ENCODE data around the gene KIAA0513.
A peak's percentile ranks its signal among the peaks of the same experiment; 100 is the strongest.
"Not testable (repeated sequence)": the region's sequence is repeated elsewhere in the genome, so short reads cannot be mapped to it uniquely, and the experiment has no call there.

KIAA0513 gene

GRCh38 chr16:85051683-85052082 is 24.1 kb downstream of the KIAA0513 start:
- DNase-seq, result no peak

DNA sequence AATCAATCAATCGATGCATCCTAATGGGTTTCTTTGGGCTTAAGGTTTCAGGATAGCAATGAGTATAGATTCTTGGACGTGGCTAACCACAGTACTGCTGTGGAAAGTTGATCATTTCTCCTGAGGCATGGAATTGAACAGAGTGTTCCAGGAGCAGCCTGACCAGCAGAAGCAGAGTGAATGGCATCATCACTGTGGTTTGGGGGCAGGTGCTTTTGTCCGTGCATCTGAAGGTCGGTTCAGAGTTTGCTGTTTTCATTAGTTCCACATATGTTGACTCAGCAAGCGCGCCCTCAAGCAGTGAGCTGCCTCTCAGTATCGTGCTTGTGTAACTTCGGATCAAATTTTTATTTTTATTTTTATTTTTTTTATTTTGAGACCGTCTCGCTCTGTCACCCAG is 24.9 kb downstream of the KIAA0513 start:
- DNase-seq, result no peak

GRCh38 chr16:85054321-85054720 is 26.7 kb downstream of the KIAA0513 start:
- DNase-seq, result not testable (repeated sequence)

DNA sequence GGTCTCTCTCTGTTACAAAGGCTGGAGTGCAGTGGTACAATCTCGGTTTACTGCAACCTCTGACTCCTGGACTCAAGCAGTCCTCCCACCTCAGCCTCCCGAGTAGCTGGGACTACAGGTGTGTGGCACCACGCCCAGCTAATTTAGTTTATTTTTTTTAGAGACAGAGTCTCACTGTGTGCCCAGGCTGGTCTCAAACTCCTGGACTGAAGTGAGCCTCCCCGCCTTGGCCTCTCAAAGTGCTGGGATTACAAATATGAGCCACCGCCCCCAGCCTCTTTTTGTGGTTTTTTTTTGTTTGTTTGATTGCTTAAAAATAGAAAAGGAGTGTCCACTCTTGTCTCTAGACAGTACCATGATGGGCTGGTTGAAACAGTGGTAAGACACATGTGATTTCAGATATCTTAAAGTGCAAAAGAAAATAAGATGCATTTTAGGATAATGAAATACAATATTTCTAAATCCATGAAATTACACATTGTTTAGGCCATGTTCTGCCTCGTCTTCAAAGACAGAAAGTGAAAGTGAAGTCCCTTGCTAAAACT is 27.4 kb downstream of the KIAA0513 start:
- DNase-seq, result no peak

DNA sequence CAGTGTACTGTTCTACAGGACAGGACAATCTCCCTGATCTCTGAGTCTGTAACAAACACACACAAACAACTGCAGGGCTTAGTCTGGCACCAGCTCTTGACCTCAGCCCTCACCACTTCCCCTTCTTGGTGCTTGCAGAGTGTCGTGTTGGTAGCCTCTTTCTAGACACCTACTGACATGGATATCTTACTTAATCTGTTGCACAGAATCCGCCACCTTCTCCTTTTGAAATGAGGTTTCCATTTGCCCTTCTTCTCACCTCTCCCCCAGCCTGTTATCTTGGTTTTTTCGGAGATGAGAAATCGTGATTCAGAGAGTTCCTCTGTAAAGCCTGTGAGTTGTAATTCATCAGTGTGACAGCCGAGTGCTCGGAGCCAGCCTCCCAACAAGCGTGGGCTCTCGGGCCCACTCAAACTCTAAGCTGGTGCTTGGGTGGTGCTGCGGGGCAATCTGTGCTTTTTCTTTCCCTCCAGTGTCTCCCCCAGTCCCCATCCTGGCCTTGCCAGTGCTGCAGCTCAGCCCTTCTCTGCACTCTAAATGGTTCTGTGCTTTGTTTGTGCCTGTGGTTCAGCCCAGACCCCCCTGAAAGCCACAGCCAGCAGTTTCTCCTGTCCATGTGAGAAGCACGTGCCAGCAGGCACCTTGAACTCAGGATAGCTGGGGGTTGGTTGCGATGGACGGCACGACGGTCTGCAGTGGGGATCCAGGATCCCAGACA is 28.1 kb downstream of the KIAA0513 start:
- peak; percentile 95 for DNase-seq

GRCh38 chr16:85056211-85056748 is 28.7 kb downstream of the KIAA0513 start:
- no peak for DNase-seq

- no peak for DNase-seq
Measured at GRCh38 chr16:85057212-85057889, 29.8 kb downstream of the KIAA0513 start.

DNA sequence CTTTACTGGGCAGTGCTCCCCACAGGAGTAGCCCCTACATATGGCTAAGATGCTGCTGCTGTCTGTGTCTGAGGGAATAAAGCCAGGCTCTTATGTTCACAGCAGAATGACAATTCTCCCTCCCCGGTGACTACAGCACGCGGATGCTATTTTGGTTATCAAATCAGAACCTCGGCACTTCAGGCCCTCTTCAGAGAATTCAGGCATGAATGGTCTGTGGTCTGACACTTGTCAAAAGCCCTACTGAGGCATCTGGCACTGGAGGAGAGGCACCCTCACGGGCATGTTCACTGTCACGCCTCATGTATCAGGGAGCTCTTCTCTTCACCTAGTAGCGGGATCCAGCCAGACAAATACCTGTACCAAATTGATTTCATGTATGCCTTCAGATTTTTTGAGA is 30.4 kb downstream of the KIAA0513 start:
- DNase-seq, result no peak

DNA sequence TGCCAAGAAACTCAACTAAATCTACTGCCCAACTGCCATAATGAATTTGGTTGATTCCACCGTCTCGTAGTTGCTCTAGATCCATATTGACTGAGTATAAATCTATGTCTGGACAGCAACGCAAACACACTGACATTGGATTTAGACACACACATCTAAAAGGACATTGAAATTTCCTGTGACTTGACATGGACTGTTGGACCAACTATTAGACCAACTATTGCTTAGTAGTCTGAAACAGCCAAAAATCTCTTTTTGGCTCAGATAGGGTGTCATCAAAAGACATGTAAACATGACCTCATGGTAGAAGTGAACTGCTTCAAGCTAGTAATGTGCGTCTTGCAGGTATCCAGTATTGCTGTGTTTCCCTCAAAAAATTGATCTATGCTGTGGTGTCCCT is 31.3 kb downstream of the KIAA0513 start:
- no peak for DNase-seq

- DNase-seq, result no peak
Measured at GRCh38 chr16:85061566-85061965, 34.0 kb downstream of the KIAA0513 start.

GRCh38 chr16:85062323-85062722 is 34.7 kb downstream of the KIAA0513 start:
- no peak for DNase-seq

DNA sequence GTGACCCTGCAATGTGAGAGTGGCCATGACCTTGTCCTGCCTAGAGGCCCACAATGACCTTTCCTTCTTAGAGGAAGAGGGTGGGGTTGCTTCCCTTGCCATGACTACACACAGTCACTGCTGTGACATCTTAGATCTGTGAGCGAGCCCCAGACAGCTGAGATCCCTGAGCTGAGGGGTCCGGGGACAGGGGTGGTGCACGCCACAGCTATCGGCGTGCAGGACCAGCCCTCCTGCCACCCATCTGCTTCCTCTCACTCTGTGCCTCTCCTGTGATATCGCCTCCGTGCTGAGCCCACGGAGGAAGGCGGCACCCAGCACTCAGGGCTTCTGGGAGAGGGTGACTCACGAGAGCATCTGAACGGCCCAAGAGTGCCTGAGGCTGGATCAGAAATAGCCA is 35.2 kb downstream of the KIAA0513 start:
- DNase-seq, result no peak

DNA sequence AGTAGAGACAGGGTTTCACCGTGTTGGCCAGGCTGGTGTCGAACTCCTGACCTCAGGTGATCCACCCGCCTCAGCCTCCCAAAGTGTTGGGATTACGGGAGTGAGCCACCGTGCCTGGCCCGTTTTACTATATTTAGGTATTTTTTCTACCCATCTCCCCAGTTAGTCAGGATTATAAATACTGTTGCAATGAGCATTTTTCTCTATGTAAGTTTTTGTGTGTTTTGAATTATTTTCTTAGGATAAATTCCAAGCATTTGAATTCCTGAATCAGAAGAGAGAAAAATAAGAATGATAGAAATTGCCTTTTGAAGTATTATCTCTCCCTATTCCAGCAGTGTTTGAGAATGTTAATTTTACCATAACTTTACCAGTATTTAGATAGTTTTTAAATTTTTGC is 36.6 kb downstream of the KIAA0513 start:
- no peak for DNase-seq

GRCh38 chr16:85065099-85065498 is 37.5 kb downstream of the KIAA0513 start:
- DNase-seq, result no peak

- no peak for DNase-seq
Measured at GRCh38 chr16:85066346-85066885, 38.8 kb downstream of the KIAA0513 start.

GRCh38 chr16:85067024-85067423 is 39.4 kb downstream of the KIAA0513 start:
- DNase-seq, result no peak

DNA sequence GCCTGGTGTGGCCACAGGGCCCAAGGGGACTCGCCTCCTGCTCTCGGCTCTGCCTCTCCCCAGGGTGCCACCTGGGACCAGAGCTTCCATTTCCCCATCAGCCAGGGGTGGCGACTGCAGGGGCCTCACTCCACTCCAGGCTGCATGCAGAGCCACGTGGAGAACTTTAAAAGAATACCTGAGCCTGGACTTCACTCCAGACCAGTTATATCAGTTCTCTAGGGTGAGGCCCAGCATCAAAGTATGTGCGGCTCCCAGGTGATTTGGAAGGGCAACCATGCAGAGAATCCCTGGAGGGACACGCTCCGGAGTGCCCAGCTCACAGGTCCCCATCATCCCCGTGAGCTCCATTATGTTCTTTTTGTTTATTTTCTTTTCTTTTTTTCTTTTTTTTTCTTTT is 39.8 kb downstream of the KIAA0513 start:
- no peak for DNase-seq

DNA sequence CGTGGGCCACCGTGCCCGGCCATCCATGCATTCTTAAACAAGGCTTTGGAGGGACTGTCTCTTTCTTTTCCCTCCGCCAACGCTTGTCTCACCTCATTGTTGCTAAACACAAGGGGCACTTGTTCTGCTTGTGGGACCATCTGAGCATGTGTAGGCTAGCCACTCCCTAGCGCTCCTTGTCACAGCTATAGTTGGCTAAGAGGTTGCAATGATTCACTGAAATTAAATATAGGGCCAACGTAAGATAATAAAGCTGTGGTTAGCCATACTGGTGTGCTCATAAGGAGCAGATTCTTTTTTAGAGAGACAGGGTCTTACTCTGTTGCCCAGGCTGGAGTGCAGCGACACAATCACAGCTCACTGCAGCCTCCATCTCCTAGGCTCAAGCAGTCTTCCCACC is 41.2 kb downstream of the KIAA0513 start:
- DNase-seq, result no peak

DNA sequence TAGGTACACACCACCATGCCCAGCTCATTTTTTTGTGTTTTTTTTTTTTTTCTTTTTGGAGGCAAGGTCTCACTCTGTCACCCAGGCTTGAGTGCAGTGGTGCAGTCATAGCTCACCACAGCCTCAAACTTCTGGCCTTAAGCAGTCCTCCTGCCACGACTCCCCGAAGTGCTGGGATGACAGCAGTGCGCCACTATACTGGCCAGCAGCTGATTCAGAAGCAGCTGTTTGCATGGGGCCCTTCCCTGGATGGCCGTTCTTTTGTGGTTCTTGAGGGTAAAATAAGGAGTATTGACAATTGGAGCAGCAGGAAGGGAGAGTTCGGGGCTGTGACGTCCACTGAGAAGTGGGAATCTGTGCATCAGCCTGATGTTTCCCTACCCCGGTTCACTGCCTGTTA is 41.6 kb downstream of the KIAA0513 start:
- DNase-seq, result no peak

DNA sequence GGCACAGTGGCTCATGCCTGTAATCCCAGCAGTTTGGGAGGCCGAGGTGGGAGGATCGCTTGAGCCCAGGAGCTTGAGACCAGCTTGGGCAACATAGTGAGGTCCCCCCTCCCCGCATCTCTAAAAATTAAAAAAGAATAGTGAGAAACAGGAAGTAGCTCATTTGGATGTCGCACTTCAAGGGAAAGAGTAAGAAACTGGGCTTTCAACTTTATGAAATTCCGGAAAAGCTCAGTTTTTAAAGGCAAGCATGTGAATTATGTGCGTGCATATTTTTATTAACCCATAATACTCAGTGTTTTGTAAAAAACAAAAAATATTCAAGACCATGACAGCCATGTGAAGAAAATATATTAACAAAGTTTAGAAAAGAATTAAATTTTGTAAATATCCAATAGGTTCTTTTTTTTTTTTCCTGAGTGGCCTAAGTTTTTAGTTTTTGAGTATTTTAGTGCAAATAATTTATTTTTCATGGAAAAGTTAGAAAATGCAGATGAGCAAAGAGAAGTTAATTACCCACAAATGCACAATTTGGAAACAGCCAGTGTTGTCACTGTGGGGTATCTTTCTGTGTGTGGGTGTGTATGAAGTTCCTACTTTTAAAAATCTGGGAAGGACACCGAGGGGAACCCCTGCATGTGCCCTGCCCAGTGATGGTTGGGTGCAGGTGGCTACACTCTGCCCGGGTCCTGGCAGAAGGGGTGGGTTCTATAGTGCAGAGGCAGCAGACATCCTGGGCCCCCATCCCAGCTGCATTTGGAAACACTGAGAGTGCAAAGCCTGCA is 44.7 kb downstream of the KIAA0513 start:
- DNase-seq, result no peak

- no peak for DNase-seq
Measured at GRCh38 chr16:85072947-85073346, 45.4 kb downstream of the KIAA0513 start.

DNA sequence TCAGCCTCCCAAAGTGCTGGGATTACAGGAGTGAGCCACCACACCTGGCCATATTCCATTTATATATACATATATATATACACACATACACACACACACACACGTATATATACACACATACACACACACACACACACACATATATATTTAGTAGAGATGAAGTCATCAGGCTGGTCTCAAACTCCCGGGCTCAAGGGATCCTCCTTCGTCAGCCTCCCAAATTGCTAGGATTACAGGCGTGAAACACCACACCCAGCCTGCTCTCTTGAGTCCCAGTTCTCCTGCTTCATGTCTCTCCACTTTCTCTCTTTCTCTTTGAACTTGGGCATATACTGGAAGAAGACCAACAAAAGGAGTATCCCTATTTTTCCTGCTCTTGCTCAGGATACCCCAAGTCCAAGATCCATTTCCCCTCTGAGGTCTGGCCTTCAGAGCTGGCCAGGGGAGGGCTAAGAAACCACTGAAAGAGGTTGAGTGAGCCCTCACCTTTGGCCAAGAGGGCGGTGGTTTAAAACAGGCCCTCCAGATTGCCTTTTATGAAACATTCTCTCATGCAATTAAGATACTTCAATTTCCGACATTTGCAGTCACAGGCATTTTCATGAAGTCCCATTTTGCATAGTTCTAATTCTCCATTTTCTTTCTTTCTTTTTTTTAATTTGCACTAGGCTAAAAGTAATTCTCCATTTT is 46.8 kb downstream of the KIAA0513 start:
- no peak for DNase-seq
